Body of pancreas (tissue), 4 donors: ENCODE results near the gene HIP1R.
A peak's percentile ranks its signal among the peaks of the same experiment; 100 is the strongest.

Experiments
- CTCF ChIP-seq, 7 experiments: fragments of 450-650 bp in 4 of 7; fragments of 200-600 bp in 3 of 7; sonication (generic) in 3 of 7; IDR thresholded peaks; one replicate each; pipeline ENCODE4 v1.5.1; 2016 to 2019; ENCODE audit warnings: antibody characterized with exemption in 7 of 7
- POLR2A ChIP-seq, 3 donors: fragments of 450-650 bp; IDR thresholded peaks; one replicate each; pipeline ENCODE4 v1.6.1; 2016; ENCODE audit warnings: antibody characterized with exemption in 3 of 3, mild to moderate bottlenecking in 2 of 3

- TF ChIP-seq CTCF (IDR thresholded peaks at IDR 0.05) = peak in 1 of 7 experiments; percentile 8
- no peak for TF ChIP-seq POLR2A (IDR thresholded peaks at IDR 0.05)
These were observed 431 bp downstream of the HIP1R start for GRCh38 chr12:122835750-122836026.
